PC-3 (cell line): Measurements from ENCODE around the gene PIGU. TPM values are rescaled to one million over a fixed set of nuclear protein-coding genes. Genes with fewer than 3 reads are reported as not detected.

Experiments used
- ATAC-seq: fragments of 200-7000 bp; cut with Tn5 transposase; 2 replicates; pipeline ENCODE4 v1.9.1; 2020; ENCODE audit warnings: mild to moderate bottlenecking, moderate library complexity
- BruUV-seq: library from RNA; stranded (reverse); fragments of 400-500 nt; replicated peaks from 2 replicates; lab custom pipeline; 2021; lab: Mats Ljungman, UMichigan
- CTCF ChIA-PET: fragments of 300-600 bp; sonication (Branson Sonifier 250); formaldehyde crosslinking; loops from one replicate; lab custom pipeline; 2022; ENCODE audit warnings: antibody characterized with exemption; lab: Charles Lee
- POLR2A ChIA-PET: fragments of 300-600 bp; sonication (Branson Sonifier 250); formaldehyde crosslinking; loops from one replicate; lab custom pipeline; 2022; ENCODE audit warnings: antibody characterized with exemption; ENCODE audit not compliant: unreplicated experiment; lab: Charles Lee
- DNase-seq: peaks from one replicate; pipeline ENCODE4 v3.0.0-alpha.2; 2015
- H2AFZ ChIP-seq: fragments of 300-600 bp; sonication (generic); 2 replicates; pipeline ENCODE4 v1.6.0; 2016; ENCODE audit warnings: antibody characterized with exemption, low read length
- H3F3A ChIP-seq: fragments of 300-600 bp; sonication (generic); one replicate; pipeline ENCODE4 v1.6.0; 2017; ENCODE audit warnings: antibody characterized with exemption, low read length, control low read depth, mild to moderate bottlenecking; ENCODE audit not compliant: unreplicated experiment
- H3K27ac ChIP-seq: fragments of 300-600 bp; sonication (generic); 2 replicates; pipeline ENCODE4 v1.5.1; 2016; ENCODE audit warnings: mild to moderate bottlenecking, low read length
- H3K27me3 ChIP-seq: fragments of 300-600 bp; sonication (generic); 2 replicates; pipeline ENCODE4 v1.6.1; 2016; ENCODE audit warnings: low read length, mixed read lengths
- H3K36me3 ChIP-seq: fragments of 300-600 bp; sonication (generic); 2 replicates; pipeline ENCODE4 v1.6.1; 2016; ENCODE audit warnings: low read depth, mixed run types, low read length, mixed read lengths
- H3K4me1 ChIP-seq: fragments of 300-600 bp; sonication (generic); 2 replicates; pipeline ENCODE4 v1.5.1; 2016; ENCODE audit warnings: low read length; ENCODE audit not compliant: insufficient read depth
- H3K4me2 ChIP-seq: fragments of 300-600 bp; sonication (generic); 2 replicates; pipeline ENCODE4 v1.6.0; 2016; ENCODE audit warnings: low read length
- H3K4me3 ChIP-seq: fragments of 300-600 bp; sonication (generic); 2 replicates; pipeline ENCODE4 v1.5.1; 2016; ENCODE audit warnings: mild to moderate bottlenecking, low read length, mixed read lengths
- H3K79me2 ChIP-seq: fragments of 300-600 bp; sonication (generic); 2 replicates; pipeline ENCODE4 v1.6.1; 2017; ENCODE audit warnings: low read length, mixed read lengths
- H3K9ac ChIP-seq: fragments of 300-600 bp; sonication (generic); 2 replicates; pipeline ENCODE4 v1.6.0; 2016; ENCODE audit warnings: mild to moderate bottlenecking, low read length
- H3K9me2 ChIP-seq: fragments of 300-600 bp; sonication (generic); replicated peaks from 2 replicates; pipeline ENCODE4 v1.6.1; 2016; ENCODE audit warnings: mixed run types, low read length, mixed read lengths
- H3K9me3 ChIP-seq: fragments of 300-600 bp; sonication (generic); 2 replicates; pipeline ENCODE4 v1.6.1; 2016; ENCODE audit warnings: low read length, mixed read lengths
- H4K20me1 ChIP-seq: fragments of 300-600 bp; sonication (generic); 2 replicates; pipeline ENCODE4 v1.6.1; 2016; ENCODE audit warnings: low read length, mixed read lengths
- CTCF ChIP-seq: fragments of 300-600 bp; sonication (generic); conservative IDR thresholded peaks from 2 replicates; pipeline ENCODE4 v1.5.1; 2017; ENCODE audit warnings: antibody characterized with exemption, low read depth, mild to moderate bottlenecking, low read length
- EZH2 ChIP-seq: fragments of 300-600 bp; sonication (generic); IDR thresholded peaks from one replicate; pipeline ENCODE4 v1.6.1; 2017; ENCODE audit warnings: antibody characterized with exemption, mild to moderate bottlenecking, low read length; ENCODE audit not compliant: unreplicated experiment
- EZH2phosphoT487 ChIP-seq: fragments of 300-600 bp; sonication (generic); IDR thresholded peaks from 2 replicates; pipeline ENCODE4 v1.6.1; 2018; ENCODE audit warnings: mild to moderate bottlenecking, antibody characterized with exemption, low read length, borderline replicate concordance
- intact Hi-C: fragments of 100-400 bp; cut with micrococcal nuclease; formaldehyde crosslinking; loops from 2 replicates; pipeline ENCODE4 v1.9.0; 2023
- total RNA-seq: library from RNA; depleted of rRNA; stranded (reverse); fragments of >200 nt; gene quantifications from 2 replicates; pipeline ENCODE4 v1.2.3, GENCODE V29; 2014

The PIGU gene
- total RNA-seq, 1 experiment from 2014 or later = 24.5 TPM

GRCh38 chr20:34642009-34642408, 34.9 kb downstream of the PIGU start:
- no TSS peak for BruUV-seq
- ATAC-seq = no peak
- H3K9me2 ChIP-seq = no peaks in the 10 kb centered on the region

GRCh38 chr20:34639755-34640222, 37.1 kb downstream of the PIGU start:
- H3K9me2 ChIP-seq = no peaks in the 10 kb centered on the region
- BruUV-seq = no TSS peak
- CTCF ChIA-PET = no interaction called here
- TF ChIP-seq EZH2phosphoT487 (no peak), CTCF (no peak), EZH2 (no peak)
- intact Hi-C loops = no loop called here
- POLR2A ChIA-PET = no interaction called here
- no peaks in the 10 kb centered on the region for H3K4me1 ChIP-seq
- no peak overlapping the region for H2AFZ ChIP-seq
- peak; percentile 1 for DNase-seq
- H3K27ac ChIP-seq = no peak overlapping the region
- no peak for ATAC-seq
- H4K20me1 ChIP-seq = no peaks in the 10 kb centered on the region
- H3K9ac ChIP-seq = no peak overlapping the region
- no peak overlapping the region for H3K4me2 ChIP-seq
- H3K36me3 ChIP-seq = peaks cover 15% of the 10 kb centered on the region; the same call in 1 of the 2 replicates
- no peaks in the 10 kb centered on the region for H3K9me3 ChIP-seq
- no peaks in the 10 kb centered on the region for H3K27me3 ChIP-seq
- no peaks in the 10 kb centered on the region for H3K79me2 ChIP-seq
- no peak overlapping the region for H3K4me3 ChIP-seq
- H3F3A ChIP-seq = no peaks in the 10 kb centered on the region

More at GRCh38 chr20:34642009-34642408, 34.9 kb downstream of the PIGU start:
- no peaks in the 10 kb centered on the region for H4K20me1 ChIP-seq
- no peak overlapping the region for H3K4me2 ChIP-seq
- no peak overlapping the region for H3K27ac ChIP-seq
- no peaks in the 10 kb centered on the region for H3K9me3 ChIP-seq
- intact Hi-C loops = no loop called here
- no peak overlapping the region for H2AFZ ChIP-seq
- H3K4me3 ChIP-seq = no peak overlapping the region
- no peaks in the 10 kb centered on the region for H3K27me3 ChIP-seq
- no peaks in the 10 kb centered on the region for H3K4me1 ChIP-seq
- H3K79me2 ChIP-seq = no peaks in the 10 kb centered on the region
- DNase-seq = no peak
- POLR2A ChIA-PET = no interaction called here
- H3K36me3 ChIP-seq = peaks cover 9% of the 10 kb centered on the region; the same call in 1 of the 2 replicates
- CTCF ChIA-PET = no interaction called here
- H3K9ac ChIP-seq = no peak overlapping the region
- TF ChIP-seq CTCF = no peak
- no peak for TF ChIP-seq EZH2phosphoT487
- TF ChIP-seq EZH2 = no peak
- no peaks in the 10 kb centered on the region for H3F3A ChIP-seq

GRCh38 chr20:34638532-34638931, 38.4 kb downstream of the PIGU start:
- H3K4me3 ChIP-seq = no peak overlapping the region
- H3K79me2 ChIP-seq = no peaks in the 10 kb centered on the region
- ATAC-seq (no peak), DNase-seq (peak; percentile 0)
- H3K4me2 ChIP-seq = no peak overlapping the region
- no peak for TF ChIP-seq EZH2
- no peak for TF ChIP-seq EZH2phosphoT487
- no peak for TF ChIP-seq CTCF
- ChIA-PET CTCF (no interaction called here), POLR2A (no interaction called here)
- intact Hi-C loops = no loop called here
- no TSS peak for BruUV-seq
- no peak overlapping the region for H3K27ac ChIP-seq
- no peaks in the 10 kb centered on the region for H3K4me1 ChIP-seq
- H3F3A ChIP-seq = no peaks in the 10 kb centered on the region
- H3K9me2 ChIP-seq = no peaks in the 10 kb centered on the region
- H2AFZ ChIP-seq = no peak overlapping the region
- no peaks in the 10 kb centered on the region for H4K20me1 ChIP-seq
- H3K9ac ChIP-seq = no peak overlapping the region
- no peaks in the 10 kb centered on the region for H3K27me3 ChIP-seq
- H3K9me3 ChIP-seq = no peaks in the 10 kb centered on the region
- H3K36me3 ChIP-seq = peaks cover 15% of the 10 kb centered on the region; the same call in 1 of the 2 replicates
